C4-2B (cell line): ENCODE results near the gene CYTH4.

Experiments used
- H3K27ac ChIP-seq: fragments of 450-650 bp; 2 replicates; pipeline ENCODE4 v1.5.1; 2017
- CTCF ChIP-seq: fragments of 450-650 bp; conservative IDR thresholded peaks from 2 replicates; pipeline ENCODE4 v1.5.1; 2017; ENCODE audit warnings: mild to moderate bottlenecking
- ZFX ChIP-seq: fragments of 450-650 bp; IDR thresholded peaks from 2 replicates; pipeline ENCODE4 v1.6.1; 2017

The CYTH4 gene

GRCh38 chr22:37259540-37260029 is 22.7 kb upstream of the CYTH4 start:
- H3K27ac ChIP-seq, result no peak overlapping the region
- TF ChIP-seq ZFX (no peak), CTCF (peak; percentile 81)

- TF ChIP-seq CTCF (no peak), ZFX (no peak)
- no peak overlapping the region for H3K27ac ChIP-seq
Observed at GRCh38 chr22:37260155-37260795, 22.0 kb upstream of the CYTH4 start.

- H3K27ac ChIP-seq, result no peak overlapping the region
Observed at GRCh38 chr22:37260901-37261336, 21.4 kb upstream of the CYTH4 start.

GRCh38 chr22:37262346-37262745 is 20.0 kb upstream of the CYTH4 start:
- no peak overlapping the region for H3K27ac ChIP-seq
- TF ChIP-seq CTCF (no peak), ZFX (no peak)

More at GRCh38 chr22:37260901-37261336, 21.4 kb upstream of the CYTH4 start:
- TF ChIP-seq CTCF (peak; percentile 95), ZFX (no peak)

GRCh38 chr22:37263966-37264887 is 18.1 kb upstream of the CYTH4 start:
- no peak overlapping the region for H3K27ac ChIP-seq
- no peak for TF ChIP-seq ZFX
- no peak for TF ChIP-seq CTCF

- no peak overlapping the region for H3K27ac ChIP-seq
- TF ChIP-seq ZFX (no peak), CTCF (no peak)
Observed at GRCh38 chr22:37266581-37267134, 15.7 kb upstream of the CYTH4 start.

- H3K27ac ChIP-seq, result no peak overlapping the region
- TF ChIP-seq ZFX (no peak), CTCF (peak; percentile 96)
Observed at GRCh38 chr22:37267135-37267587, 15.1 kb upstream of the CYTH4 start.
